ENCODE results near the gene NRSN1.

NRSN1 gene

GRCh38 chr6:24110417-24110816 lies 15.6 kb upstream of the NRSN1 start:
- TF ChIP-seq, protein P1, sequence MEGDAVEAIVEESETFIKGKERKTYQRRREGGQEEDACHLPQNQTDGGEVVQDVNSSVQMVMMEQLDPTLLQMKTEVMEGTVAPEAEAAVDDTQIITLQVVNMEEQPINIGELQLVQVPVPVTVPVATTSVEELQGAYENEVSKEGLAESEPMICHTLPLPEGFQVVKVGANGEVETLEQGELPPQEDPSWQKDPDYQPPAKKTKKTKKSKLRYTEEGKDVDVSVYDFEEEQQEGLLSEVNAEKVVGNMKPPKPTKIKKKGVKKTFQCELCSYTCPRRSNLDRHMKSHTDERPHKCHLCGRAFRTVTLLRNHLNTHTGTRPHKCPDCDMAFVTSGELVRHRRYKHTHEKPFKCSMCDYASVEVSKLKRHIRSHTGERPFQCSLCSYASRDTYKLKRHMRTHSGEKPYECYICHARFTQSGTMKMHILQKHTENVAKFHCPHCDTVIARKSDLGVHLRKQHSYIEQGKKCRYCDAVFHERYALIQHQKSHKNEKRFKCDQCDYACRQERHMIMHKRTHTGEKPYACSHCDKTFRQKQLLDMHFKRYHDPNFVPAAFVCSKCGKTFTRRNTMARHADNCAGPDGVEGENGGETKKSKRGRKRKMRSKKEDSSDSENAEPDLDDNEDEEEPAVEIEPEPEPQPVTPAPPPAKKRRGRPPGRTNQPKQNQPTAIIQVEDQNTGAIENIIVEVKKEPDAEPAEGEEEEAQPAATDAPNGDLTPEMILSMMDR (IDR thresholded peaks at IDR 0.05; ENCODE audit: control insufficient read depth, extremely low read depth, insufficient read depth): no peak

DNA sequence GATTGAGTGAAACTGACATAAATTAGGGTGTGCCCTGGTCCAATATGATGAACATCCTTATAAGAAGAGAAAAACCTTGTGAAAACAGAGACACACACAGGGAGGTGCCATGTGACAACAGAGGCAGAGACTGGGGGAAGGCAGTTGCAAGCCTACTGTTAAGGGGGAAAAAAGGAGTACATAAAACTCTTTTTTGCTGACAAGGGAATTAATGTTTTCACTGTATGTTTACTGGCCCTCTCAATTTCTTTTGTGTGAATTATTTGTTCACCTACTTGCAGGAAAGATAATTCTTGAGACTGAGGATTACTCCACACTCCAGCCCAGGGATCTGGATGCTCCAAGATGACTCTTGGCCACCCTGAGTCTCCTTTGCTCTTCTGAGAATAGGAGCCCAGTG lies 12.1 kb upstream of the NRSN1 start:
- H3K4me3 ChIP-seq (ENCODE audit: low read depth, low read length): no peak overlapping the region
- TF ChIP-seq, protein P1 (IDR thresholded peaks at IDR 0.05; ENCODE audit: control insufficient read depth, extremely low read depth, insufficient read depth): no peak
- DNase-seq (ENCODE audit: low read depth): no peak

More at GRCh38 chr6:24110417-24110816, 15.6 kb upstream of the NRSN1 start:
- H3K4me3 ChIP-seq (ENCODE audit: low read depth, low read length): no peak overlapping the region
- no peak for DNase-seq (ENCODE audit: low read depth)

DNA sequence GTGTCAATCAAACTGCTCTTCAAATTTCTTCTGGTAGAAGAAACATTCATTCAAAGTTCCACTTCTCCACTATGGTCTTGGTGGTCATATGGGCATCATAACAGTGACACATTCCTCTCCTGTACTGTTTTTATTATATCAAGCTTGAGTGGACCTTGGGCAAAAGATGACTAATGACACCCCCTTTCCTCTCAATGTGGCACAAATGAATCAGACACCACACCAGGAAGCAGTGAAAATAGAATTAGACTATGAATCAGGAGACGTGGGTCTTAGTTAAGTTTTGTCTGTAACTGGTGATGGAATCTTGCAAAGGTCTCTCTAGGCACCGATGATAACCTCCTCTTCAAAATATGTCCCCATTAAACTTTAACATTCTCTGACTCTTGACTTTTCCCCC lies 9.0 kb upstream of the NRSN1 start:
- TF ChIP-seq, protein P1 (IDR thresholded peaks at IDR 0.05; ENCODE audit: control insufficient read depth, extremely low read depth, insufficient read depth): no peak
- DNase-seq (ENCODE audit: low read depth): no peak
- no peak overlapping the region for H3K4me3 ChIP-seq (ENCODE audit: low read depth, low read length)

GRCh38 chr6:24122139-24122538 lies 3.9 kb upstream of the NRSN1 start:
- TF ChIP-seq, protein P1 (IDR thresholded peaks at IDR 0.05; ENCODE audit: control insufficient read depth, extremely low read depth, insufficient read depth): no peak
- no peak overlapping the region for H3K4me3 ChIP-seq (ENCODE audit: low read depth, low read length)
- no peak for DNase-seq (ENCODE audit: low read depth)

DNA sequence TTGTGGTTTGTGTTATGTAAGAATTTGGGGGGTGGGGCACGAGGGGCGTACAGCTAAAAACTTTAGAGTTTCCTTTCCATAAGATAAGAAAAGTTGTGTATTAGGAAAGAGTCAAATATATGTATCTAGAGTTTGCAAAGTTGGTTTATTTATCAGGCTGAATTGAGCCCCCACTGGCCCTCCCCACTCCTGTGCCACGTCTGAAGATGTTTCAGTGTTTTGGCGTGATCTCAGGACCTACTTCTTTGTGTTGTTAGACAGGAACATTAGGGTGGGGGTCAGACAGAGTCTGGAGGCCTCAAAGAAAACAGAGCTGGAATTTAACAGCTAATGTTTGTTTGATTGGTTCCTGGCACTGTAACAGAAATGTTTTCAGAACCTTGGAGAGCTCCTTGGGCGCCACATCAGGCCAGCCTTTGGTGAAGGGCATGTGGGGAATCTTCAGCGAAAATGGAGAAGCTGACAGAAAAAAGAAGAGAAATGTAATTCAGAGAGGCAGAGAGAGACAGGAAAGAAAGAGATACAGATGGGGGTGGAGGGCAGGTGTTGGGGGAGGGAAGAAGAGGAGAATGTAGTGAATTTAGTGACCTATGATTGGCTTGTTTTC lies 674 bp downstream of the NRSN1 start:
- H3K4me3 ChIP-seq (ENCODE audit: low read depth, low read length): no peak overlapping the region
- DNase-seq (ENCODE audit: low read depth): peak; percentile 35
- TF ChIP-seq, protein P1 (IDR thresholded peaks at IDR 0.05; ENCODE audit: control insufficient read depth, extremely low read depth, insufficient read depth): no peak

GRCh38 chr6:24127316-24127715 lies 1.3 kb downstream of the NRSN1 start:
- H3K4me3 ChIP-seq (ENCODE audit: low read depth, low read length): no peak overlapping the region
- DNase-seq (ENCODE audit: low read depth): no peak
- TF ChIP-seq, protein P1 (IDR thresholded peaks at IDR 0.05; ENCODE audit: control insufficient read depth, extremely low read depth, insufficient read depth): no peak

DNA sequence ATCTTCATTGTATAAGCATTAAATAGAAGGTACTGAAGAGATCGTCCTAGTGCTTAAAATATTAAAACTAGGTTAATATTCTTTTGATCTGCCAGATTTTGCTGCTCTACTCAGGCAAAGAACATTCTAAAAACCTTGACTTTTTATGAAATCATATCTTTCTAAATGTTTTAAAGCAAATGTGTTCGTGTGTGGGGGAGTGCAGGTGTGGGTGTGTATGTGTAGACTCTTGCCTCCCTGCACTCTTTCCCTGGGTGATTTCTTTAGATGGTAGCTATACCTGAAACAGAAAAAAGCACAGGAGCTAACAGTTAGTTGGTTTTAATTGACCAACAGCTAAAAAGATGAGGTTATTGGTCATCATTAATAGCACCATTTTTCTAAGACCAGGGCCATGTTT lies 5.7 kb downstream of the NRSN1 start:
- H3K4me3 ChIP-seq (ENCODE audit: low read depth, low read length): no peak overlapping the region
- TF ChIP-seq, protein P1 (IDR thresholded peaks at IDR 0.05; ENCODE audit: control insufficient read depth, extremely low read depth, insufficient read depth): no peak
- DNase-seq (ENCODE audit: low read depth): no peak

All from LNCaP clone FGC (cell line).